K562 (cell line): ENCODE measurements around the gene SF3A2. TPM values are rescaled to one million over a fixed set of nuclear protein-coding genes. Genes with fewer than 3 reads are reported as not detected.

Source experiments
- BCOR ChIP-seq: fragments of 450-650 bp; IDR thresholded peaks from 2 replicates; pipeline ENCODE4 v1.6.1; 2016
- CHCHD3 ChIP-seq: fragments of 250-450 bp; sonication (Bioruptor Pico); IDR thresholded peaks from 2 replicates; pipeline ENCODE4 v2.1.2; 2022; ENCODE audit warnings: mild to moderate bottlenecking
- CREB1 ChIP-seq, 2 experiments: sonication (generic) in 1 of 2; formaldehyde crosslinking in 1 of 2; IDR thresholded peaks; 2 replicates each; pipeline versions ENCODE4 v1.6.1 to v1.8.0; 2012 to 2022; ENCODE audit warnings: inconsistent platforms in 1 of 2, mild to moderate bottlenecking in 1 of 2, missing genetic modification reagents in 1 of 2, moderate library complexity in 1 of 2
- ELF1 ChIP-seq: fragments of 200-800 bp; sonication (Bioruptor generic); IDR thresholded peaks from 2 replicates; pipeline ENCODE4 v1.6.1; 2016; ENCODE audit warnings: missing genetic modification characterization, missing compliant biosample characterization
- ELF4 ChIP-seq: fragments of 450-650 bp; formaldehyde crosslinking; IDR thresholded peaks from 2 replicates; pipeline ENCODE4 v1.4.0; 2022; ENCODE audit warnings: missing genetic modification characterization
- FIP1L1 ChIP-seq: fragments of 200-400 bp; formaldehyde crosslinking; IDR thresholded peaks from 2 replicates; pipeline ENCODE4 v1.6.1; 2018; ENCODE audit warnings: mild to moderate bottlenecking, low read depth, low read length; ENCODE audit not compliant: poor library complexity, severe bottlenecking
- FOXK1 ChIP-seq: sonication (generic); formaldehyde crosslinking; IDR thresholded peaks from 2 replicates; pipeline ENCODE4 v1.8.0; 2022; ENCODE audit warnings: missing genetic modification reagents, mild to moderate bottlenecking, borderline replicate concordance
- PTRF ChIP-seq: fragments of 450-650 bp; IDR thresholded peaks from 2 replicates; pipeline ENCODE4 v1.6.1; 2016; ENCODE audit warnings: mild to moderate bottlenecking, missing genetic modification characterization, missing compliant biosample characterization
- RAD21 ChIP-seq, 2 experiments: fragments of 250-450 bp in 1 of 2; fragments of 450-650 bp in 1 of 2; sonication (Bioruptor Pico) in 1 of 2; formaldehyde crosslinking in 1 of 2; IDR thresholded peaks in 1 of 2; conservative IDR thresholded peaks in 1 of 2; 2 replicates each; pipeline versions ENCODE4 v1.4.0 to v1.8.0; 2020 to 2022; ENCODE audit warnings: mild to moderate bottlenecking in 2 of 2, moderate library complexity in 1 of 2
- RBFOX2 ChIP-seq: fragments of 200-400 bp; formaldehyde crosslinking; IDR thresholded peaks from 2 replicates; pipeline ENCODE4 v1.6.1; 2017; ENCODE audit warnings: low read depth, mild to moderate bottlenecking, low read length, moderate library complexity
- SNIP1 ChIP-seq: fragments of 450-650 bp; IDR thresholded peaks from 2 replicates; pipeline ENCODE4 v1.7.1; 2017; ENCODE audit warnings: low read depth, mild to moderate bottlenecking
- SPI1 ChIP-seq: IDR thresholded peaks from 2 replicates; pipeline ENCODE4 v1.6.1; 2011; ENCODE audit warnings: low read depth, low read length, control low read depth, borderline replicate concordance
- SREBF1 ChIP-seq: fragments of 150-350 bp; IDR thresholded peaks from 2 replicates; pipeline ENCODE4 v1.6.1; 2014; ENCODE audit warnings: antibody characterized with exemption, low read depth, low read length, borderline replicate concordance
- TCF7 ChIP-seq: sonication (generic); IDR thresholded peaks from 2 replicates; pipeline ENCODE4 v1.6.1; 2016; ENCODE audit warnings: antibody characterized with exemption, borderline replicate concordance
- ZNF174 ChIP-seq: fragments of 250-450 bp; sonication (Bioruptor Pico); IDR thresholded peaks from 2 replicates; pipeline ENCODE4 v1.4.0; 2020; ENCODE audit warnings: mild to moderate bottlenecking
- ZNF586 ChIP-seq: fragments of 450-650 bp; formaldehyde crosslinking; conservative IDR thresholded peaks from 2 replicates; pipeline ENCODE4 v1.4.0; 2020; ENCODE audit warnings: mild to moderate bottlenecking, moderate library complexity
- ZNF696 ChIP-seq: fragments of 250-450 bp; sonication (Bioruptor Pico); conservative IDR thresholded peaks from 2 replicates; pipeline ENCODE4 v1.4.0; 2020; ENCODE audit warnings: mild to moderate bottlenecking, moderate library complexity
- polyA plus RNA-seq, 8 experiments: library from polyadenylated mRNA; depleted of rRNA in 4 of 8; stranded (reverse) in 5 of 8; unstranded in 3 of 8; fragments of >200 nt; fragmentation: Nextera tagmentation in 2 of 8; fragmentation: Illumina TruSeq in 1 of 8; extraction: Ambion mirVana in 2 of 8; extraction: Trizol in 1 of 8; gene quantifications; 2 replicates each; pipeline versions ENCODE4 v1.2.1 to v1.2.3, GENCODE V29; 2011 to 2014; ENCODE audit warnings: inconsistent platforms in 1 of 8, missing spikeins in 1 of 8
- total RNA-seq, 7 experiments: library from RNA; depleted of rRNA in 6 of 7; stranded (reverse); fragments of >200 nt in 6 of 7; fragmentation: Illumina TruSeq in 2 of 7; extraction: Trizol in 2 of 7; gene quantifications; 2 replicates each; pipeline versions ENCODE4 v1.2.1 to v1.2.3, GENCODE V29; 2011 to 2021; ENCODE audit warnings: low replicate concordance in 1 of 7
- TF ChIP-seq, protein P1 (sequence below): sonication (generic); formaldehyde crosslinking; IDR thresholded peaks from 2 replicates; pipeline ENCODE4 v1.8.0; 2022; ENCODE audit warnings: mild to moderate bottlenecking, missing genetic modification reagents
- TF ChIP-seq, protein P2 (sequence below): sonication (generic); formaldehyde crosslinking; IDR thresholded peaks from 2 replicates; pipeline ENCODE4 v1.8.0; 2022; ENCODE audit warnings: missing genetic modification reagents, mild to moderate bottlenecking, borderline replicate concordance
- TF ChIP-seq, protein P3 (sequence below): sonication (generic); formaldehyde crosslinking; IDR thresholded peaks from 2 replicates; pipeline ENCODE4 v1.8.1; 2022; ENCODE audit warnings: missing genetic modification reagents

Gene SF3A2
- total and polyA plus RNA-seq, 9 of the 15 experiments (the other 6 are each of a cell fraction or from before 2014, with no cell fraction given): 0.17 to 194 (median 22.8) TPM

- TF ChIP-seq, protein P1, sequence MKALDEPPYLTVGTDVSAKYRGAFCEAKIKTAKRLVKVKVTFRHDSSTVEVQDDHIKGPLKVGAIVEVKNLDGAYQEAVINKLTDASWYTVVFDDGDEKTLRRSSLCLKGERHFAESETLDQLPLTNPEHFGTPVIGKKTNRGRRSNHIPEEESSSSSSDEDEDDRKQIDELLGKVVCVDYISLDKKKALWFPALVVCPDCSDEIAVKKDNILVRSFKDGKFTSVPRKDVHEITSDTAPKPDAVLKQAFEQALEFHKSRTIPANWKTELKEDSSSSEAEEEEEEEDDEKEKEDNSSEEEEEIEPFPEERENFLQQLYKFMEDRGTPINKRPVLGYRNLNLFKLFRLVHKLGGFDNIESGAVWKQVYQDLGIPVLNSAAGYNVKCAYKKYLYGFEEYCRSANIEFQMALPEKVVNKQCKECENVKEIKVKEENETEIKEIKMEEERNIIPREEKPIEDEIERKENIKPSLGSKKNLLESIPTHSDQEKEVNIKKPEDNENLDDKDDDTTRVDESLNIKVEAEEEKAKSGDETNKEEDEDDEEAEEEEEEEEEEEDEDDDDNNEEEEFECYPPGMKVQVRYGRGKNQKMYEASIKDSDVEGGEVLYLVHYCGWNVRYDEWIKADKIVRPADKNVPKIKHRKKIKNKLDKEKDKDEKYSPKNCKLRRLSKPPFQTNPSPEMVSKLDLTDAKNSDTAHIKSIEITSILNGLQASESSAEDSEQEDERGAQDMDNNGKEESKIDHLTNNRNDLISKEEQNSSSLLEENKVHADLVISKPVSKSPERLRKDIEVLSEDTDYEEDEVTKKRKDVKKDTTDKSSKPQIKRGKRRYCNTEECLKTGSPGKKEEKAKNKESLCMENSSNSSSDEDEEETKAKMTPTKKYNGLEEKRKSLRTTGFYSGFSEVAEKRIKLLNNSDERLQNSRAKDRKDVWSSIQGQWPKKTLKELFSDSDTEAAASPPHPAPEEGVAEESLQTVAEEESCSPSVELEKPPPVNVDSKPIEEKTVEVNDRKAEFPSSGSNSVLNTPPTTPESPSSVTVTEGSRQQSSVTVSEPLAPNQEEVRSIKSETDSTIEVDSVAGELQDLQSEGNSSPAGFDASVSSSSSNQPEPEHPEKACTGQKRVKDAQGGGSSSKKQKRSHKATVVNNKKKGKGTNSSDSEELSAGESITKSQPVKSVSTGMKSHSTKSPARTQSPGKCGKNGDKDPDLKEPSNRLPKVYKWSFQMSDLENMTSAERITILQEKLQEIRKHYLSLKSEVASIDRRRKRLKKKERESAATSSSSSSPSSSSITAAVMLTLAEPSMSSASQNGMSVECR (CRISPR knock-in tag): peak; percentile 37; the same call in 1 of the 2 replicates
- TF ChIP-seq FIP1L1 (peak; percentile 40), ZNF174 (CRISPR knock-in tag) (no peak), ELF1 (tag) (no peak), CREB1 (IDR thresholded peaks at IDR 0.05) (no peak), CREB1 (CRISPR knock-in tag; IDR thresholded peaks at IDR 0.05) (no peak), ELF4 (CRISPR knock-in tag) (no peak), CHCHD3 (no peak), SPI1 (peak; percentile 66; the same call in 1 of the 2 replicates), FOXK1 (CRISPR knock-in tag) (no peak), RBFOX2 (peak; percentile 61), ZNF696 (CRISPR knock-in tag) (no peak), RAD21 (CRISPR knock-in tag; conservative IDR thresholded peaks at IDR 0.05 in 1 of 2, IDR thresholded peaks at IDR 0.05 in 1 of 2) (0 out of 4 replicates have a peak, but pooled peaks of 1 of the 2 experiments have one; percentile 15), ZNF586 (no peak), SREBF1 (no peak), TCF7 (no peak), SNIP1 (no peak), PTRF (tag) (no peak), BCOR (peak; percentile 7; the same call in 1 of the 2 replicates)
- TF ChIP-seq, protein P2, sequence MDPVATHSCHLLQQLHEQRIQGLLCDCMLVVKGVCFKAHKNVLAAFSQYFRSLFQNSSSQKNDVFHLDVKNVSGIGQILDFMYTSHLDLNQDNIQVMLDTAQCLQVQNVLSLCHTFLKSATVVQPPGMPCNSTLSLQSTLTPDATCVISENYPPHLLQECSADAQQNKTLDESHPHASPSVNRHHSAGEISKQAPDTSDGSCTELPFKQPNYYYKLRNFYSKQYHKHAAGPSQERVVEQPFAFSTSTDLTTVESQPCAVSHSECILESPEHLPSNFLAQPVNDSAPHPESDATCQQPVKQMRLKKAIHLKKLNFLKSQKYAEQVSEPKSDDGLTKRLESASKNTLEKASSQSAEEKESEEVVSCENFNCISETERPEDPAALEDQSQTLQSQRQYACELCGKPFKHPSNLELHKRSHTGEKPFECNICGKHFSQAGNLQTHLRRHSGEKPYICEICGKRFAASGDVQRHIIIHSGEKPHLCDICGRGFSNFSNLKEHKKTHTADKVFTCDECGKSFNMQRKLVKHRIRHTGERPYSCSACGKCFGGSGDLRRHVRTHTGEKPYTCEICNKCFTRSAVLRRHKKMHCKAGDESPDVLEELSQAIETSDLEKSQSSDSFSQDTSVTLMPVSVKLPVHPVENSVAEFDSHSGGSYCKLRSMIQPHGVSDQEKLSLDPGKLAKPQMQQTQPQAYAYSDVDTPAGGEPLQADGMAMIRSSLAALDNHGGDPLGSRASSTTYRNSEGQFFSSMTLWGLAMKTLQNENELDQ (CRISPR knock-in tag): no peak
- TF ChIP-seq, protein P3, sequence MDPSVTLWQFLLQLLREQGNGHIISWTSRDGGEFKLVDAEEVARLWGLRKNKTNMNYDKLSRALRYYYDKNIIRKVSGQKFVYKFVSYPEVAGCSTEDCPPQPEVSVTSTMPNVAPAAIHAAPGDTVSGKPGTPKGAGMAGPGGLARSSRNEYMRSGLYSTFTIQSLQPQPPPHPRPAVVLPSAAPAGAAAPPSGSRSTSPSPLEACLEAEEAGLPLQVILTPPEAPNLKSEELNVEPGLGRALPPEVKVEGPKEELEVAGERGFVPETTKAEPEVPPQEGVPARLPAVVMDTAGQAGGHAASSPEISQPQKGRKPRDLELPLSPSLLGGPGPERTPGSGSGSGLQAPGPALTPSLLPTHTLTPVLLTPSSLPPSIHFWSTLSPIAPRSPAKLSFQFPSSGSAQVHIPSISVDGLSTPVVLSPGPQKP (CRISPR knock-in tag): no peak
Measured at GRCh38 chr19:2282062-2282861, 45.6 kb downstream of the SF3A2 start, which contains the start of gene PEAK3 (continued).
